K562 (cell line): ENCODE data around the gene SYNRG. TPM values are rescaled to one million over a fixed set of nuclear protein-coding genes. Genes with fewer than 3 reads are reported as not detected.

Source experiments
- ATAC-seq: fragments of 200-7000 bp; cut with Tn5 transposase; 3 replicates; pipeline ENCODE4 v1.9.1; 2020; ENCODE audit warnings: moderate library complexity
- BruUV-seq: library from RNA; stranded (reverse); fragments of 400-500 nt; replicated peaks from 2 replicates; lab custom pipeline; 2021; lab: Mats Ljungman, UMichigan
- CTCF ChIA-PET: fragments of 300-600 bp; formaldehyde crosslinking; extraction: SDS; loops from one replicate; lab custom pipeline; 2021; ENCODE audit warnings: low intra/inter-chr PET ratio; lab: Yijun Ruan, JAX
- POLR2A ChIA-PET: fragments of 300-600, 350-650 bp; sonication (Branson Sonifier 250); formaldehyde crosslinking; extraction: SDS; loops from one replicate; lab custom pipeline; 2021; ENCODE audit warnings: antibody characterized with exemption, inconsistent platforms; lab: Yijun Ruan, JAX
- DNase-seq, 4 experiments: peaks; one replicate each; pipeline versions ENCODE4 v3.0.0 to v3.0.0-alpha.2; 2011 to 2018; ENCODE audit warnings: low spot score in 3 of 4, mixed read lengths in 3 of 4; ENCODE audit errors: extremely low read depth in 1 of 4
- FAIRE-seq: peaks from 2 replicates; lab custom pipeline; 2011; peaks lifted over from hg19 to GRCh38; lab: Jason Lieb, UNC
- H2AFZ ChIP-seq: 2 replicates; pipeline ENCODE4 v1.6.0; 2011; ENCODE audit warnings: low read depth, low read length, control low read depth, inconsistent platforms
- H3K27ac ChIP-seq: fragments of 200-600 bp; 3 replicates; pipeline ENCODE4 v1.8.0; 2011; ENCODE audit warnings: low read depth, mild to moderate bottlenecking, control low read depth, inconsistent platforms, low read length, moderate library complexity, mixed read lengths; ENCODE audit errors: extremely low read depth
- H3K27me3 ChIP-seq, 2 experiments: fragments of 300-600 bp in 1 of 2; 2 replicates in 1 of 2; 3 replicates in 1 of 2; pipeline versions ENCODE4 v1.6.0 to v1.8.0; 2011; ENCODE audit warnings: inconsistent platforms in 2 of 2, low read length in 2 of 2, mild to moderate bottlenecking in 1 of 2, mixed read lengths in 1 of 2, moderate library complexity in 1 of 2; ENCODE audit not compliant: control insufficient read depth in 2 of 2, insufficient read depth in 2 of 2
- H3K36me3 ChIP-seq: fragments of 300-600 bp; 3 replicates; pipeline ENCODE4 v1.8.0; 2011; ENCODE audit warnings: mild to moderate bottlenecking, low read length, inconsistent platforms; ENCODE audit not compliant: control insufficient read depth, insufficient read depth
- H3K4me1 ChIP-seq, 2 experiments: fragments of 200-600 bp in 1 of 2; replicated peaks in 1 of 2; 2 replicates in 1 of 2; 3 replicates in 1 of 2; pipeline versions ENCODE4 v1.5.1 to v1.8.0; 2011; ENCODE audit warnings: inconsistent platforms in 2 of 2, low read length in 2 of 2, mild to moderate bottlenecking in 1 of 2, mixed read lengths in 1 of 2, moderate library complexity in 1 of 2; ENCODE audit not compliant: control insufficient read depth in 2 of 2, insufficient read depth in 2 of 2
- H3K4me2 ChIP-seq: 2 replicates; pipeline ENCODE4 v1.6.1; 2011; ENCODE audit warnings: low read length, control low read depth, inconsistent platforms, mixed read lengths; ENCODE audit not compliant: insufficient read depth
- H3K4me3 ChIP-seq: fragments of 200-600 bp; sonication (generic), shearing (Covaris generic); 2 replicates; pipeline ENCODE4 v1.5.1; 2016; ENCODE audit warnings: control low read depth, inconsistent platforms
- H3K79me2 ChIP-seq: fragments of 200-600 bp; 3 replicates; pipeline ENCODE4 v1.8.0; 2011; ENCODE audit warnings: low read length, inconsistent platforms; ENCODE audit not compliant: control insufficient read depth, insufficient read depth
- H3K9ac ChIP-seq, 2 experiments: 2 replicates each; pipeline versions ENCODE4 v1.6.0 to v1.6.1; 2011; ENCODE audit warnings: low read depth in 2 of 2, low read length in 2 of 2, control low read depth in 1 of 2, inconsistent platforms in 1 of 2, mild to moderate bottlenecking in 1 of 2, mixed read lengths in 1 of 2; ENCODE audit not compliant: insufficient read depth in 1 of 2
- H3K9me1 ChIP-seq: one replicate; pipeline ENCODE4 v1.6.0; 2011; ENCODE audit warnings: inconsistent platforms, mild to moderate bottlenecking, low read length, moderate library complexity; ENCODE audit not compliant: control insufficient read depth, insufficient read depth
- H3K9me3 ChIP-seq: replicated peaks from 2 replicates; pipeline ENCODE4 v1.5.1; 2011; ENCODE audit warnings: low read depth, low read length, inconsistent platforms; ENCODE audit not compliant: control insufficient read depth, insufficient read depth
- H4K20me1 ChIP-seq: replicated peaks from 2 replicates; pipeline ENCODE4 v1.6.1; 2011; ENCODE audit warnings: low read length, inconsistent platforms, mixed read lengths; ENCODE audit not compliant: control insufficient read depth, insufficient read depth
- BRD4 ChIP-seq: fragments of 200-600 bp; sonication (generic); IDR thresholded peaks from 2 replicates; pipeline ENCODE4 v1.6.1; 2017; ENCODE audit warnings: inconsistent platforms
- ETV6 ChIP-seq, 3 experiments: fragments of 150-350 bp in 1 of 3; sonication (generic) in 1 of 3; formaldehyde crosslinking in 1 of 3; IDR thresholded peaks; 2 replicates each; pipeline versions ENCODE4 v1.6.1 to v1.8.0; 2014 to 2022; ENCODE audit warnings: borderline replicate concordance in 2 of 3, low read depth in 2 of 3, antibody characterized with exemption in 1 of 3, low read length in 1 of 3, mild to moderate bottlenecking in 1 of 3, missing genetic modification reagents in 1 of 3
- HDAC3 ChIP-seq: fragments of 450-650 bp; IDR thresholded peaks from 2 replicates; pipeline ENCODE4 v1.6.1; 2018; ENCODE audit warnings: borderline replicate concordance, mild to moderate bottlenecking, moderate library complexity; ENCODE audit not compliant: partially characterized antibody
- JUNB ChIP-seq: fragments of 450-650 bp; formaldehyde crosslinking; conservative IDR thresholded peaks from 2 replicates; pipeline ENCODE4 v1.4.0; 2020; ENCODE audit warnings: mild to moderate bottlenecking
- KAT8 ChIP-seq: fragments of 450-650 bp; IDR thresholded peaks from 2 replicates; pipeline ENCODE4 v1.6.1; 2016; ENCODE audit warnings: low read depth, mild to moderate bottlenecking
- MNT ChIP-seq, 2 experiments: fragments of 450-650 bp; conservative IDR thresholded peaks; 2 replicates each; pipeline ENCODE4 v1.6.1; 2017; ENCODE audit warnings: mild to moderate bottlenecking in 2 of 2, moderate library complexity in 2 of 2
- NR4A1 ChIP-seq, 2 experiments: fragments of 250-450 bp in 1 of 2; fragments of 450-650 bp in 1 of 2; sonication (Bioruptor Pico) in 1 of 2; IDR thresholded peaks; 2 replicates each; pipeline versions ENCODE4 v1.4.0 to v1.6.1; 2016 to 2020; ENCODE audit warnings: mild to moderate bottlenecking in 2 of 2, missing compliant biosample characterization in 1 of 2, missing genetic modification characterization in 1 of 2, moderate library complexity in 1 of 2
- PATZ1 ChIP-seq: fragments of 250-450 bp; sonication (Bioruptor Pico); IDR thresholded peaks from 2 replicates; pipeline ENCODE4 v1.5.0; 2020; ENCODE audit warnings: mild to moderate bottlenecking, borderline replicate concordance
- RAD21 ChIP-seq, 2 experiments: fragments of 250-450 bp in 1 of 2; fragments of 450-650 bp in 1 of 2; sonication (Bioruptor Pico) in 1 of 2; formaldehyde crosslinking in 1 of 2; IDR thresholded peaks in 1 of 2; conservative IDR thresholded peaks in 1 of 2; 2 replicates each; pipeline versions ENCODE4 v1.4.0 to v1.8.0; 2020 to 2022; ENCODE audit warnings: mild to moderate bottlenecking in 2 of 2, moderate library complexity in 1 of 2
- RBM39 ChIP-seq: fragments of 200-400 bp; formaldehyde crosslinking; optimal IDR thresholded peaks from 2 replicates; pipeline ENCODE3; 2018; ENCODE audit warnings: low read depth, low read length
- TBP ChIP-seq: optimal IDR thresholded peaks from 2 replicates; pipeline ENCODE3; 2011; ENCODE audit warnings: low read depth, low read length, improper control_type of control experiment
- ZNF408 ChIP-seq: fragments of 250-450 bp; sonication (Bioruptor Pico); IDR thresholded peaks from 2 replicates; pipeline ENCODE4 v1.4.0; 2020; ENCODE audit warnings: low read depth, mild to moderate bottlenecking, moderate library complexity
- ZNF431 ChIP-seq: sonication (generic); formaldehyde crosslinking; IDR thresholded peaks from 2 replicates; pipeline ENCODE4 v1.8.0; 2022; ENCODE audit warnings: mild to moderate bottlenecking, missing genetic modification reagents
- WGBS: fragments of 100-300 bp; shearing (Covaris generic); methylation state at CpG from one replicate; pipeline ENCODE4 v1.1.6; 2016; ENCODE audit warnings: low coverage, mixed read lengths; ENCODE audit not compliant: insufficient coverage; ENCODE audit errors: missing lambda C conversion rate; 5-methylcytosine and 5-hydroxymethylcytosine counted together
- in situ Hi-C: fragments of 300-500 bp; cut with MboI; formaldehyde crosslinking; loops from 4 replicates; pipeline ENCODE4 v1.15.0; 2018; ENCODE audit warnings: inconsistent platforms, mixed read lengths
- intact Hi-C: fragments of 100-400 bp; cut with micrococcal nuclease; formaldehyde crosslinking; loops from 2 replicates; pipeline ENCODE4 v1.14.2; 2022
- polyA plus RNA-seq, 8 experiments: library from polyadenylated mRNA; depleted of rRNA in 4 of 8; stranded (reverse) in 5 of 8; unstranded in 3 of 8; fragments of >200 nt; fragmentation: Nextera tagmentation in 2 of 8; fragmentation: Illumina TruSeq in 1 of 8; extraction: Ambion mirVana in 2 of 8; extraction: Trizol in 1 of 8; gene quantifications; 2 replicates each; pipeline versions ENCODE4 v1.2.1 to v1.2.3, GENCODE V29; 2011 to 2014; ENCODE audit warnings: inconsistent platforms in 1 of 8, missing spikeins in 1 of 8
- total RNA-seq, 7 experiments: library from RNA; depleted of rRNA in 6 of 7; stranded (reverse); fragments of >200 nt in 6 of 7; fragmentation: Illumina TruSeq in 2 of 7; extraction: Trizol in 2 of 7; gene quantifications; 2 replicates each; pipeline versions ENCODE4 v1.2.1 to v1.2.3, GENCODE V29; 2011 to 2021; ENCODE audit warnings: low replicate concordance in 1 of 7
- TF ChIP-seq, protein P1 (sequence below), 3 experiments: IDR thresholded peaks in 2 of 3; conservative IDR thresholded peaks in 1 of 3; 2 replicates each; pipeline ENCODE4 v1.5.1; 2011 to 2012; ENCODE audit warnings: low read length in 3 of 3, mild to moderate bottlenecking in 3 of 3, control low read depth in 2 of 3, improper control_type of control experiment in 1 of 3, inconsistent platforms in 1 of 3, low read depth in 1 of 3, mixed read lengths in 1 of 3, moderate library complexity in 1 of 3; ENCODE audit not compliant: insufficient read depth in 2 of 3

Gene SYNRG
- total and polyA plus RNA-seq, 9 of the 15 experiments (the other 6 are each of a cell fraction or from before 2014, with no cell fraction given), result 2.9 to 28.2 (median 15.1) TPM

DNA sequence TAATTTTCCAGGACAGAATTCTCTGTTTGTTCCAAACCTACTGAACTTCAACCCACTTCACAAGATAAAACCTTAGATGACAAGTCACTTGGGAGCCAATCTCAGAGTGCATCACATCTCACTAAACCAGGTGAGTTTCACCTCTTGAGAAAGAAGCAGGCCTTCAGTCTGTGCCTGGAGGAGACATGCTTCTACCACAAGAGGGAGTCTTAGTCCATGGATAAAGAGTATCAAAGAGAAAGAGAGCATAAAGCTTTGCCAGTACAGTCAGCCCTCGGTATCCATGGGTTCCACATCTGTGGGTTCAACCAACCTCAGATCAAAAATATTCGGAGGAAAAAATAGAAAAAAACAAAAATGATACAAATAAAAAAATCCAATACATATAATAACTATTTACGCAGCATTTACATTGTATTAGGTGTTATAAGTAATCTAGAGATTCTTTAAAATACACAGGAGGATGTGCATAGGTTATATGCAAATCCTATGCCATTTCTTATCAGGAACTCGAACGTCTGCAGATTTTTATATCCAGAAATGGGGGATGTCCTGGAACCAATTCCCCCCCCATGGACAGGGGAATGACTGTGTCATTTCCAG lies 81.9 kb downstream of the SYNRG start:
- WGBS, result 36% methylated on average over 5 of the region's 5 CpGs
- no peak for TF ChIP-seq HDAC3
- no peak for TF ChIP-seq TBP
- no peak for TF ChIP-seq JUNB (CRISPR knock-in tag)
- TF ChIP-seq NR4A1 (CRISPR knock-in tag; IDR thresholded peaks at IDR 0.05), result no peak
- no peak for TF ChIP-seq NR4A1 (tag; IDR thresholded peaks at IDR 0.05)
- no peak for TF ChIP-seq ZNF408
- TF ChIP-seq RBM39, result no peak
- TF ChIP-seq, protein P1, sequence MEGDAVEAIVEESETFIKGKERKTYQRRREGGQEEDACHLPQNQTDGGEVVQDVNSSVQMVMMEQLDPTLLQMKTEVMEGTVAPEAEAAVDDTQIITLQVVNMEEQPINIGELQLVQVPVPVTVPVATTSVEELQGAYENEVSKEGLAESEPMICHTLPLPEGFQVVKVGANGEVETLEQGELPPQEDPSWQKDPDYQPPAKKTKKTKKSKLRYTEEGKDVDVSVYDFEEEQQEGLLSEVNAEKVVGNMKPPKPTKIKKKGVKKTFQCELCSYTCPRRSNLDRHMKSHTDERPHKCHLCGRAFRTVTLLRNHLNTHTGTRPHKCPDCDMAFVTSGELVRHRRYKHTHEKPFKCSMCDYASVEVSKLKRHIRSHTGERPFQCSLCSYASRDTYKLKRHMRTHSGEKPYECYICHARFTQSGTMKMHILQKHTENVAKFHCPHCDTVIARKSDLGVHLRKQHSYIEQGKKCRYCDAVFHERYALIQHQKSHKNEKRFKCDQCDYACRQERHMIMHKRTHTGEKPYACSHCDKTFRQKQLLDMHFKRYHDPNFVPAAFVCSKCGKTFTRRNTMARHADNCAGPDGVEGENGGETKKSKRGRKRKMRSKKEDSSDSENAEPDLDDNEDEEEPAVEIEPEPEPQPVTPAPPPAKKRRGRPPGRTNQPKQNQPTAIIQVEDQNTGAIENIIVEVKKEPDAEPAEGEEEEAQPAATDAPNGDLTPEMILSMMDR (IDR thresholded peaks at IDR 0.05 in 2 of 3, conservative IDR thresholded peaks at IDR 0.05 in 1 of 3; ENCODE audit: insufficient read depth in 2 of 3, low read depth in 1 of 3, low read length in 3 of 3), result peak; percentile 66 to 71 (median 69)
- no peak for TF ChIP-seq BRD4
- TF ChIP-seq PATZ1 (CRISPR knock-in tag), result no peak
- no peak for TF ChIP-seq MNT (conservative IDR thresholded peaks at IDR 0.05)
- no peak for TF ChIP-seq ZNF431 (CRISPR knock-in tag)
- no peak for TF ChIP-seq KAT8
- TF ChIP-seq RAD21 (CRISPR knock-in tag; conservative IDR thresholded peaks at IDR 0.05 in 1 of 2, IDR thresholded peaks at IDR 0.05 in 1 of 2), result peak; percentile 16 to 67; a peak in 2 of 4 replicates
- TF ChIP-seq ETV6 (IDR thresholded peaks at IDR 0.05; ENCODE audit: borderline replicate concordance in 1 of 2, low read depth in 2 of 2, low read length in 1 of 2), result no peak
- TF ChIP-seq ETV6 (CRISPR knock-in tag; IDR thresholded peaks at IDR 0.05; ENCODE audit: borderline replicate concordance), result no peak

More for the DNA sequence above, 81.9 kb downstream of the SYNRG start:
- peak; percentile 90 for ATAC-seq
- Histone ChIP-seq H3K36me3 (peaks cover 44% of the 10 kb centered on the region; the same call in 2 of the 3 replicates), H3K4me3 (no peak overlapping the region), H3K4me1 (no peaks in the 10 kb centered on the region), H3K9me3 (no peaks in the 10 kb centered on the region), H3K27me3 (no peaks in the 10 kb centered on the region), H3K27ac (no peak overlapping the region), H4K20me1 (no peaks in the 10 kb centered on the region), H3K9ac (no peak overlapping the region), H3K79me2 (no peaks in the 10 kb centered on the region), H3K9me1 (no peaks in the 10 kb centered on the region), H2AFZ (no peak overlapping the region), H3K4me2 (no peak overlapping the region)
- no peak for FAIRE-seq
- in situ Hi-C loops (no loop called here), intact Hi-C loops (no loop called here)
- CTCF ChIA-PET, result interaction anchor here (0.6 to 1.1 kb wide), 3 partner anchors 82 to 583 kb away, joined by 3 to 4 read pairs (median 3); partner anchors contain the start of gene SYNRG
- peak; percentile 39 to 56 (median 48) for DNase-seq
- BruUV-seq, result no TSS peak
- POLR2A ChIA-PET, result interaction anchor here (0.6 to 1.2 kb wide), 2 partner anchors 10 to 17 kb away, joined by 3 to 4 read pairs; no protein-coding TSS in a partner anchor
